Ishikawa (cell line): ENCODE results near the gene AFM.

Experiments
- CEBPB ChIP-seq: IDR thresholded peaks from 2 replicates; pipeline ENCODE4 v1.6.1; 2012
- CREB1 ChIP-seq: IDR thresholded peaks from 2 replicates; pipeline ENCODE4 v1.6.1; 2012; ENCODE audit warnings: low read depth
- EGR1 ChIP-seq: IDR thresholded peaks from 2 replicates; pipeline ENCODE4 v1.6.1; 2012
- EP300 ChIP-seq: IDR thresholded peaks from 2 replicates; pipeline ENCODE4 v1.6.1; 2012; ENCODE audit warnings: borderline replicate concordance
- FOXM1 ChIP-seq: IDR thresholded peaks from 2 replicates; pipeline ENCODE4 v1.6.1; 2012; ENCODE audit warnings: low read depth, borderline replicate concordance
- MAX ChIP-seq: IDR thresholded peaks from 2 replicates; pipeline ENCODE4 v1.6.1; 2012
- NFIC ChIP-seq: IDR thresholded peaks from 2 replicates; pipeline ENCODE4 v1.6.1; 2012
- RAD21 ChIP-seq: IDR thresholded peaks from 2 replicates; pipeline ENCODE4 v1.6.1; 2012; ENCODE audit warnings: low read depth
- TAF1 ChIP-seq: IDR thresholded peaks from 2 replicates; pipeline ENCODE4 v1.6.1; 2012; ENCODE audit warnings: low read depth, mild to moderate bottlenecking
- TCF12 ChIP-seq: IDR thresholded peaks from 2 replicates; pipeline ENCODE4 v1.6.1; 2012; ENCODE audit warnings: low read depth
- TEAD4 ChIP-seq: IDR thresholded peaks from 2 replicates; pipeline ENCODE4 v1.6.1; 2012
- YY1 ChIP-seq: IDR thresholded peaks from 2 replicates; pipeline ENCODE4 v1.6.1; 2012; ENCODE audit warnings: low read depth
- ZBTB7A ChIP-seq: IDR thresholded peaks from 2 replicates; pipeline ENCODE4 v1.6.1; 2012; ENCODE audit warnings: low read depth
- TF ChIP-seq, protein P1 (sequence below): IDR thresholded peaks from 2 replicates; pipeline ENCODE4 v1.6.1; 2012
- TF ChIP-seq, protein P2 (sequence below): IDR thresholded peaks from 2 replicates; pipeline ENCODE4 v1.6.1; 2012; ENCODE audit warnings: low read depth, mild to moderate bottlenecking

The AFM gene

DNA sequence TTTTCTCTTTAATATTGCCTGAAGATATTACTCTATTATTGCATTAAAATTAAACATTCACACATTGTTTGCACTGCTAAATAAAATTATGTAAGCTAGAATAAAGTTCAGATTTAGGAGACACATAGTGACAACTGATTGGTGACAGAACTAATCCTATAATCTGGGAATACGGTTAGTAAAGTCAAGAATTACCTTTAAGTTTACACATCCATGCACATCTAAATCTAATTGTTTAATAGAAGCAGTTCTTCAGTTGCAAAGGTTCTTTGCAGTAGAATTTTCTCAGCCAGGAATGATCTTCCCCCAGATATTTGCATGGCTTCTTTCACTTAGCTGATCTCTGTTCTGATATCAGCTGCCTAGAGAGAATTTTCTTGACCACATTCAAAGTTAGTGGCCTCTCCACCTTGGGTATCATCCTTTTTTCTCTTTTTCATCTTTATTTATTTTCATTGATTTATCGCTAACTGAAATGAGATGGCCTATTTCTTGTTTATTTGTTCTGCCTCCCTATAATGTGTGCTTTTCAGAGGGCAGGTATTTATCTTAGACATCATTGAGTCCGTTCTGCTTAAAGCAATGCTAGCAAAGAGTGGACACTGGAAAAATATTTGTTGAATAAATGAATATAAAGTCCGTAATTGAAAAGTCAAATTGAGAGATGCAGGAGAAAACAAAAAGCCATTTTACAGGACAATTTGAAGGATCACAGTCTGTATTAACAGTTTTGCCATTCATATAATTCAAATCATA, 32.9 kb upstream of the AFM start:
- TF ChIP-seq MAX: no peak
- no peak for TF ChIP-seq NFIC
- TF ChIP-seq, protein P1, sequence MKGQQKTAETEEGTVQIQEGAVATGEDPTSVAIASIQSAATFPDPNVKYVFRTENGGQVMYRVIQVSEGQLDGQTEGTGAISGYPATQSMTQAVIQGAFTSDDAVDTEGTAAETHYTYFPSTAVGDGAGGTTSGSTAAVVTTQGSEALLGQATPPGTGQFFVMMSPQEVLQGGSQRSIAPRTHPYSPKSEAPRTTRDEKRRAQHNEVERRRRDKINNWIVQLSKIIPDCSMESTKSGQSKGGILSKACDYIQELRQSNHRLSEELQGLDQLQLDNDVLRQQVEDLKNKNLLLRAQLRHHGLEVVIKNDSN: no peak
- TF ChIP-seq TEAD4: no peak
- no peak for TF ChIP-seq TCF12
- TF ChIP-seq ZBTB7A: no peak
- no peak for TF ChIP-seq RAD21
- TF ChIP-seq YY1: no peak
- TF ChIP-seq EP300: no peak
- TF ChIP-seq FOXM1: no peak
- TF ChIP-seq TAF1: no peak

- TF ChIP-seq YY1 (peak; percentile 54; the same call in 1 of the 2 replicates), NFIC (peak; percentile 88), MAX (peak; percentile 53; the same call in 1 of the 2 replicates), CEBPB (no peak), TCF12 (peak; percentile 61), ZBTB7A (no peak), FOXM1 (peak; percentile 10; the same call in 1 of the 2 replicates), EP300 (peak; percentile 66; the same call in 1 of the 2 replicates)
Observed at GRCh38 chr4:73450398-73451004, 31.0 kb upstream of the AFM start.

DNA sequence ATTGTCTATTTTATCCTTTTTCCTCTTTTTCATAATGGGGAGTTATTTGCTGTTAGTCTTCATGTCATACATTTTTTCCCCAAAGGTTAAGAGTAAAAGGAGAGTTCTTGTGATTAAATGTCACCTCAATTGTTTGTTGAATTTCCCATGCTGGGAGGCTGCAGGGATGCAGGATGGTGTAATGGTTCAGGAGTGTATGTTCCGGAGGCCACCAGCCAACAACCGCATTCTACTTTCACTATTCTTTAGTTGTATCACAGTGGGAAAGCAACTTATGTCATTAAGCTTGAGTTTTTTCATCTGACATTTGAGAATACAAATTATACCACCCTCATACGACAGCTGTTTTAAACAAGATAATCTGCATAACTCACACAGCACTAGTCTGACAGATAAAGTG, 30.1 kb upstream of the AFM start:
- TF ChIP-seq EGR1: no peak
- no peak for TF ChIP-seq TAF1
- no peak for TF ChIP-seq YY1
- peak; percentile 81 for TF ChIP-seq CEBPB
- TF ChIP-seq, protein P2, sequence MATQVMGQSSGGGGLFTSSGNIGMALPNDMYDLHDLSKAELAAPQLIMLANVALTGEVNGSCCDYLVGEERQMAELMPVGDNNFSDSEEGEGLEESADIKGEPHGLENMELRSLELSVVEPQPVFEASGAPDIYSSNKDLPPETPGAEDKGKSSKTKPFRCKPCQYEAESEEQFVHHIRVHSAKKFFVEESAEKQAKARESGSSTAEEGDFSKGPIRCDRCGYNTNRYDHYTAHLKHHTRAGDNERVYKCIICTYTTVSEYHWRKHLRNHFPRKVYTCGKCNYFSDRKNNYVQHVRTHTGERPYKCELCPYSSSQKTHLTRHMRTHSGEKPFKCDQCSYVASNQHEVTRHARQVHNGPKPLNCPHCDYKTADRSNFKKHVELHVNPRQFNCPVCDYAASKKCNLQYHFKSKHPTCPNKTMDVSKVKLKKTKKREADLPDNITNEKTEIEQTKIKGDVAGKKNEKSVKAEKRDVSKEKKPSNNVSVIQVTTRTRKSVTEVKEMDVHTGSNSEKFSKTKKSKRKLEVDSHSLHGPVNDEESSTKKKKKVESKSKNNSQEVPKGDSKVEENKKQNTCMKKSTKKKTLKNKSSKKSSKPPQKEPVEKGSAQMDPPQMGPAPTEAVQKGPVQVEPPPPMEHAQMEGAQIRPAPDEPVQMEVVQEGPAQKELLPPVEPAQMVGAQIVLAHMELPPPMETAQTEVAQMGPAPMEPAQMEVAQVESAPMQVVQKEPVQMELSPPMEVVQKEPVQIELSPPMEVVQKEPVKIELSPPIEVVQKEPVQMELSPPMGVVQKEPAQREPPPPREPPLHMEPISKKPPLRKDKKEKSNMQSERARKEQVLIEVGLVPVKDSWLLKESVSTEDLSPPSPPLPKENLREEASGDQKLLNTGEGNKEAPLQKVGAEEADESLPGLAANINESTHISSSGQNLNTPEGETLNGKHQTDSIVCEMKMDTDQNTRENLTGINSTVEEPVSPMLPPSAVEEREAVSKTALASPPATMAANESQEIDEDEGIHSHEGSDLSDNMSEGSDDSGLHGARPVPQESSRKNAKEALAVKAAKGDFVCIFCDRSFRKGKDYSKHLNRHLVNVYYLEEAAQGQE: no peak
- peak; percentile 82 for TF ChIP-seq TEAD4
- TF ChIP-seq FOXM1: peak; percentile 62; the same call in 1 of the 2 replicates
- no peak for TF ChIP-seq CREB1
- TF ChIP-seq ZBTB7A: no peak
- TF ChIP-seq EP300: peak; percentile 79; the same call in 1 of the 2 replicates
- TF ChIP-seq, protein P1: no peak
- peak; percentile 86 for TF ChIP-seq NFIC
- peak; percentile 81 for TF ChIP-seq TCF12
- TF ChIP-seq MAX: no peak
- no peak for TF ChIP-seq RAD21

DNA sequence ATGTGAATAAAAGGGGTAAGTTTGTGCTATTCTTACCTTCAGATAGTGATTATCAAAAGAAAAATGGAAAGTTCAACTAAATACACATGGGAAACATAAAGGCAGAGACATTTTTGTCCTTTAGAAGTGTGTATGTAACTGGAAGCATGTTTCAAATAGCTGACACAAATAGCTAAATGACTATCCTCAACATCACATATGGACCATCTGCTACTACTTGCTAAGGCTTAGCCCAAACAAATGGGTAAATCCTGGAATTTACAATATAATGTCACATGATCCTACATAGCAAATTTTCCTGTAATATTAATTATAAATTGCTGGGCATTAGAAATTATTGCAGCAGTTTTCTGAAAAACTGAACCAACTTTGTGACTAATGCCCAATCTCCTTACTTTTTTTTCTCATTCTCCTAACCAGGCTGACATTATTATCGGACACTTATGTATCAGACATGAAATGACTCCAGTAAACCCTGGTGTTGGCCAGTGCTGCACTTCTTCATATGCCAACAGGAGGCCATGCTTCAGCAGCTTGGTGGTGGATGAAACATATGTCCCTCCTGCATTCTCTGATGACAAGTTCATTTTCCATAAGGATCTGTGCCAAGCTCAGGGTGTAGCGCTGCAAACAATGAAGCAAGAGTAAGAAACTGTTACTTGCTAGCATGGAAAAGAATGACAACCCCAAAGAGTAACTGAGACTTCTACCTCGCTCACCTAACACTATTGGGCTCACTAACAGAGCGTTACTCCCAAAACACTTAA, 29.4 kb upstream of the AFM start:
- no peak for TF ChIP-seq TCF12
- TF ChIP-seq YY1: no peak
- TF ChIP-seq EGR1: no peak
- no peak for TF ChIP-seq EP300
- no peak for TF ChIP-seq TAF1
- no peak for TF ChIP-seq CREB1
- no peak for TF ChIP-seq RAD21
- TF ChIP-seq, protein P2: no peak
- no peak for TF ChIP-seq FOXM1
- no peak for TF ChIP-seq TEAD4
- no peak for TF ChIP-seq CEBPB
- TF ChIP-seq, protein P1: no peak
- no peak for TF ChIP-seq MAX
- TF ChIP-seq ZBTB7A: no peak
- TF ChIP-seq NFIC: no peak
